Tibial nerve (tissue), 3 donors: ENCODE data around the gene NME7.

ENCODE experiments used
- POLR2A ChIP-seq, 2 donors: fragments of 450-650 bp; IDR thresholded peaks; one replicate each; pipeline ENCODE4 v1.6.1; 2017; ENCODE audit warnings: antibody characterized with exemption in 2 of 2, mild to moderate bottlenecking in 2 of 2, moderate library complexity in 2 of 2
- TF ChIP-seq, protein P1 (sequence below), 5 experiments: fragments of 200-600 bp in 3 of 5; fragments of 450-650 bp in 2 of 5; sonication (generic) in 3 of 5; IDR thresholded peaks; one replicate each; pipeline ENCODE4 v1.5.1; 2016 to 2019; ENCODE audit warnings: antibody characterized with exemption in 5 of 5, mild to moderate bottlenecking in 3 of 5, moderate library complexity in 2 of 5

DNA sequence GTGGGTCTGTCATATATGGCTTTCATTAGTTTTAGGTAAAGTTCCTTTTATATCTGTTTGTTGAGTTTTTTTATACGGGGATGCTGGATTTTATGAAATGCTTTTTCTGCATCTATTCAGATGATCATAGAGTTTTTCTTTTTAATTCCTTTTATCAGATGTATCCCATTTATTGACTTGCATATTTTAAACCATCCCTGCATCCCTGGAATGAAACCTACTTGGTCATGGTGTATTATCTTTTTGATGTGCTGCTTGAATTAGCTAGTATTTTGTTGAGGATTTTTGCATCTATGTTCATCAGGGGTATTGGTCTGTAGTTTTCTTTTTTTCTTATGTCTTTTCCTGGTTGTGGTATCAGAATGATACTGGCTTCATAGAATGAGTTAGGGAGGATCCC, 118.0 kb downstream of the NME7 start:
- TF ChIP-seq, protein P1, sequence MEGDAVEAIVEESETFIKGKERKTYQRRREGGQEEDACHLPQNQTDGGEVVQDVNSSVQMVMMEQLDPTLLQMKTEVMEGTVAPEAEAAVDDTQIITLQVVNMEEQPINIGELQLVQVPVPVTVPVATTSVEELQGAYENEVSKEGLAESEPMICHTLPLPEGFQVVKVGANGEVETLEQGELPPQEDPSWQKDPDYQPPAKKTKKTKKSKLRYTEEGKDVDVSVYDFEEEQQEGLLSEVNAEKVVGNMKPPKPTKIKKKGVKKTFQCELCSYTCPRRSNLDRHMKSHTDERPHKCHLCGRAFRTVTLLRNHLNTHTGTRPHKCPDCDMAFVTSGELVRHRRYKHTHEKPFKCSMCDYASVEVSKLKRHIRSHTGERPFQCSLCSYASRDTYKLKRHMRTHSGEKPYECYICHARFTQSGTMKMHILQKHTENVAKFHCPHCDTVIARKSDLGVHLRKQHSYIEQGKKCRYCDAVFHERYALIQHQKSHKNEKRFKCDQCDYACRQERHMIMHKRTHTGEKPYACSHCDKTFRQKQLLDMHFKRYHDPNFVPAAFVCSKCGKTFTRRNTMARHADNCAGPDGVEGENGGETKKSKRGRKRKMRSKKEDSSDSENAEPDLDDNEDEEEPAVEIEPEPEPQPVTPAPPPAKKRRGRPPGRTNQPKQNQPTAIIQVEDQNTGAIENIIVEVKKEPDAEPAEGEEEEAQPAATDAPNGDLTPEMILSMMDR (IDR thresholded peaks at IDR 0.05): no peak
- TF ChIP-seq POLR2A (IDR thresholded peaks at IDR 0.05): no peak
